Activated CD8-positive, alpha-beta memory T cell treated with anti-CD3 and anti-CD28 coated beads, Interleukin-2, amount 50 U/mL, for 4 hours (primary cell): ENCODE data around the gene MYL6.
"Not testable (repeated sequence)": the region's sequence is repeated elsewhere in the genome, so short reads cannot be mapped to it uniquely, and the experiment has no call there.

Source experiments
- DNase-seq: peaks from one replicate; pipeline ENCODE4 v3.0.0-alpha.2; 2020

MYL6 gene

GRCh38 chr12:56193025-56193578 lies 34.9 kb downstream of the MYL6 start:
- DNase-seq: peak; percentile 71

GRCh38 chr12:56196818-56197550 lies 38.8 kb downstream of the MYL6 start:
- not testable (repeated sequence) for DNase-seq

DNA sequence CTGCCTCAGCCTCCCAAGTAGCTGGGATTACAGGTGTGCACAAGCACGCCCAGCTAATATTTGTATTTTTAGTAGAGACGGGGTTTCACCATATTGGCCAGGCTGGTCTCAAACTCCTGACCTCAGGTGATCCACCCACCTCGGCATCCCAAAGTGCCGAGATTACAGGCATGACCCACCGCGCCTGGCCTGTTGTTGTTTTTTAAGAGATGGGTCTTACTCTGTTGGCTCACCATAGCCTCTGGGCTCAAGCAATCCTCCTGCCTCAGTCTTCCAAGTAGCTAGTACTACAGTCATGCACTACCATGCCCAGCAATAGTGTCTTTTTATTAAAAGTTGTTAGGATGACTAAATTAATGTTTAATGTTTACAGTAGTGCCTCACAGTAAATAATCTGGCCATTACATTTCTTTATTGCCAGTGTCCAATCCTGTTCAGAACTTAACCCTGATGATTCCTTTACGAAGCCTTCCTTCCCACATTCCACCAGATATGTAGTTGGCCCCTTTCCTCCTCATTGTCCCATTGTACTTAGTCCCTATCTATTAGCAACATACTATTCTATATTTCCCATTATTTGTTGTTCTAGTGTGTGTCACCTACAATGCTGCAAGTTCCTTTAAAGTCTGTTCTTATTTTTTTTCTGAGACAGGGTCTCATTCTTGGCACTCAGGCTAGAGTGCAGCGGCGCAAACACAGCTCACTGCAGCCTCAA lies 39.9 kb downstream of the MYL6 start:
- no peak for DNase-seq

GRCh38 chr12:56198836-56199235 lies 40.7 kb downstream of the MYL6 start:
- DNase-seq: no peak

- no peak for DNase-seq
These were observed 44.2 kb downstream of the MYL6 start for GRCh38 chr12:56202366-56202765.

GRCh38 chr12:56202838-56203237 lies 44.7 kb downstream of the MYL6 start:
- DNase-seq: no peak

DNA sequence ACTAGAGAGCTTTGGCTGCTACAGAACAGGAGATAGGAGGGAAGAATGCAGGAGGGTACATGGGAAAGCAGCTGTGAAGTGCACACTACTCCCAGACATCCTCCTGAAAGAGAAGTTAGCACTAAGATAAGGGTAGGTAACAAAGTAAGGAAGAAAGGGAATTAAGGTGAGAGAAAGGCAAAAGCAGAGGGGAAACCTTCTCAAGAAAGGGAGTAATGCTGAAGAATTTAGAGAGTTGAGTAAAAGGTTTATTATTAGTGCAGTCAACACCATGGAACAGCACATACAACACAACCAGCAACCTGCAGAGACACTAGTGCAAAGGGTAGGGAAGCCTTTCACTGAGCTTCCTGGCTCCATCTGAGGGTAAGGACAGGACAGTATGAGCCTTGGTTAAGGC lies 46.1 kb downstream of the MYL6 start:
- no peak for DNase-seq

- DNase-seq: no peak
These were observed 47.3 kb downstream of the MYL6 start for GRCh38 chr12:56205445-56205844.

GRCh38 chr12:56206452-56207166 lies 48.5 kb downstream of the MYL6 start:
- peak; percentile 27 for DNase-seq

- DNase-seq: no peak
These were observed 49.8 kb downstream of the MYL6 start for GRCh38 chr12:56208006-56208405.
